PC-9 (cell line): Measurements from ENCODE around the gene PIK3R5.

Experiments
- EZH2 ChIP-seq: fragments of 200-600 bp; sonication (generic); IDR thresholded peaks from 2 replicates; pipeline ENCODE4 v1.8.0; 2017; ENCODE audit warnings: antibody characterized with exemption, low read depth
- TF ChIP-seq, protein P1 (sequence below): fragments of 200-600 bp; sonication (generic); conservative IDR thresholded peaks from 2 replicates; pipeline ENCODE4 v1.6.1; 2017; ENCODE audit warnings: mixed run types, antibody characterized with exemption, mild to moderate bottlenecking, moderate library complexity

DNA sequence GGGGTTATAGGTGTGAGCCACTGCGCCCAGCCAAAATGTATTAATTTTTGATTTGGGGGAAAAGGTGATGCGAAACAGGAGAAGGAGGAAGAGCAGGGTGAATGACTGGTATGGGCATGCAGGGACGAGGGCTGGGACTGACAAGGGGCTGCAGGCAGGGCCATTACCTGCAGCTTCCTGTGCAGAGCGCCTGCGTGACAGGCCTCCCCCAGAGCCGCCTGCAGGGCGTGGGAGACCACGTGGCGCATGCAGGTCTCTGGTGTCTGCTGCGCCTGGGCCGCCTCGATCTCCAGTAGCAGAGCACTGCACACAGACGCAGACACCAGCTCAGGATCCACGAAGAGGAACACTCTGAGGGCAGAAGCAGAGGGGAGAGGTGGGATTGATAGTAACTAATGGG lies 130.4 kb downstream of the PIK3R5 start:
- TF ChIP-seq EZH2 = no peak
- TF ChIP-seq, protein P1, sequence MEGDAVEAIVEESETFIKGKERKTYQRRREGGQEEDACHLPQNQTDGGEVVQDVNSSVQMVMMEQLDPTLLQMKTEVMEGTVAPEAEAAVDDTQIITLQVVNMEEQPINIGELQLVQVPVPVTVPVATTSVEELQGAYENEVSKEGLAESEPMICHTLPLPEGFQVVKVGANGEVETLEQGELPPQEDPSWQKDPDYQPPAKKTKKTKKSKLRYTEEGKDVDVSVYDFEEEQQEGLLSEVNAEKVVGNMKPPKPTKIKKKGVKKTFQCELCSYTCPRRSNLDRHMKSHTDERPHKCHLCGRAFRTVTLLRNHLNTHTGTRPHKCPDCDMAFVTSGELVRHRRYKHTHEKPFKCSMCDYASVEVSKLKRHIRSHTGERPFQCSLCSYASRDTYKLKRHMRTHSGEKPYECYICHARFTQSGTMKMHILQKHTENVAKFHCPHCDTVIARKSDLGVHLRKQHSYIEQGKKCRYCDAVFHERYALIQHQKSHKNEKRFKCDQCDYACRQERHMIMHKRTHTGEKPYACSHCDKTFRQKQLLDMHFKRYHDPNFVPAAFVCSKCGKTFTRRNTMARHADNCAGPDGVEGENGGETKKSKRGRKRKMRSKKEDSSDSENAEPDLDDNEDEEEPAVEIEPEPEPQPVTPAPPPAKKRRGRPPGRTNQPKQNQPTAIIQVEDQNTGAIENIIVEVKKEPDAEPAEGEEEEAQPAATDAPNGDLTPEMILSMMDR = no peak
